Measurements from ENCODE around the gene BMP4.
"Not testable (repeated sequence)": the region's sequence is repeated elsewhere in the genome, so short reads cannot be mapped to it uniquely, and the experiment has no call there.

The BMP4 gene

DNA sequence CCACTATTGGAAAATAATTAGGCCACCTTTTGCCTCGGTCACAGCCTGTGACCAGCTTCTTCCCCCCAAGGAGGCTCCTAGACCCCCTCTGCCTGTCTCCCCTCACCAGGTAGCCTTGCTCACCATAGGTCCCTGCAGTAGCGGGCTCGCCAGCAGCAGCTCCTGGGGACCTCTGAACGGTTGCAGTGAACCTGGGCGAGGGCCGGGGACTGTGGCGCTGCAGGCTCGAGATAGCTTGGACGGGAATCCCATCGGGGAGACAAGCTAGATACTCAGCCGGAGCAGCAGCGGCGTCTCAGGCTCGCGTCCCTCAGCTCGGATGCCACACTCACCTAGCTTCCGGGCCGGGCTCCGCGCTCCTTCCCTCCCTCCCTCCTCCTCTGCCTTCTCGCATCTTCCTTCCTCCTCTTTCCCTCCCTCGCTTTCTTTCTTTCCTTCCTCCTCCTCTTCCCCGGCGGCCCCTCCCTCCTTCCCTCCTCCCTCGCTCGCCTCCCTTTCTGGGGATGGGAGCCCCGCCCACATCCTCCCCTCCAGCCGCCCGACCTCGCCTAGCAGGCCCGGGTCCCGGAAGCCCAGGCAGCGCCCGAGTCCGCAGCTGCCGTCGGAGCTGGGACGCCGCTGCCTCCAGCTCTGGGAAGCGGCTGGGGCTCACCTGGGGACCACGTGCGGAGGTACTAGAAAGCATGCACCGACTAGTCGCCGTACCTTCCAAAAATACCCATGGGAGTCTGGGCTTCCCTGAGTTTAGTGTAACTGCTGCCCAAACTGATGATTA is at the start of gene BMP4:
Gene BMP4, minus strand, starts transcription at position 399 of the 775 bp plus-strand sequence. CDS start 4,603 bp downstream, outside the sequence.
- DNase-seq, result no peak

- DNase-seq, result no peak
These were observed 46.4 kb upstream of the BMP4 start for GRCh38 chr14:54003064-54003463.

- DNase-seq, result no peak
These were observed 46.0 kb upstream of the BMP4 start for GRCh38 chr14:54002653-54003052.

DNA sequence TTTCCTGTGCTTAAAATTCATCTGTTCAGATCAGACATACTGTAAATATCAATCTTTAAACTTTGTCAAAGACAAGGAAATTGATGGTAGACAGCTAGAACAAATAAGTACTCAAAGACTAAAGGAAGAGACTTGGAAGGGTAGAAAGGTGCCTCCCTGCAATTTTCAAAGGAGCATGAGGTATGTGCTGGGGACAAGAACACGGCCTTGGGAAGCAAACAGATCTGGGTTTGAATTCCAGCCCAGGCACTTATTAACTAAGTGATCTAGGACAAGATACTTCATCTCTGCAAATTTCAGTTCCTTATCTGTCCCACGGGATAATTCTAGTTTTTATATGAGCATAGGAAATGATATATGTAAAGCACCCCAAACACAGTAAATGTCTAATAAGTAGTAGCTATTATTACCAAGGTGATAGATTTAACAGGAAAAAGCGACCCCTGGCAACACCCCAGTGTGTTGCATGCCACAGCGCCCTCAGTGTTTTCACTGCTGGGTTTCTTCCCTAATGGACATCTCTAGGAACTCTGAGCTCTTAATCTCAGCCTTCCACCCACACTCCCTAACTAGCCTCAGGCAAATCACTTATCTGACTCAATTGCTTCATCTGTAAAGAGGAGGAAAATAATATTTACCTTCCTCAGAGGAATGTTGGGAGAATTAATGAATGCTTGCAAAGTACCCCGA is 44.7 kb upstream of the BMP4 start:
- DNase-seq, result no peak

- no peak for DNase-seq
These were observed 43.8 kb upstream of the BMP4 start for GRCh38 chr14:54000341-54000811.

DNA sequence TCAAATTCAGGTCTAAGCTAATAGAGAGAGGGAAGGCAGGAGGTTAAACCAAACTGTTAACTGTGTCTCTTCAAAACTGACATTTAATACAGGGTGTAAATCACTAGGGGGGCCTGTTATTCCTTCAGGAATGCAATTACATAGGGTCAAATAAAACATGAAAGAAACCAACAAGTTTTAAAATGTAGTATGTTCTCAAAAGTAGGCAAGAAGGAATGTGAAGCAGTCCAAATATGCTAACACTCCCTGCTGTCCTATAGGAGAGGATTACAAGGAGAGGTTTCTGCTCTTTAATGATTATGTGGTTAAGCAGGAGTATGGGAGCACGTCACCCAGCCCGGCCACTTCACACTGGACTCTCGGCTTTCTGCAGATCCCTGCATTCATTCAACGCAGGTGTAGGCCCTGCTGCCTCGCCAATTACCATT is 42.5 kb upstream of the BMP4 start:
- DNase-seq, result no peak

GRCh38 chr14:53996041-53996440 is 39.4 kb upstream of the BMP4 start:
- no peak for DNase-seq

DNA sequence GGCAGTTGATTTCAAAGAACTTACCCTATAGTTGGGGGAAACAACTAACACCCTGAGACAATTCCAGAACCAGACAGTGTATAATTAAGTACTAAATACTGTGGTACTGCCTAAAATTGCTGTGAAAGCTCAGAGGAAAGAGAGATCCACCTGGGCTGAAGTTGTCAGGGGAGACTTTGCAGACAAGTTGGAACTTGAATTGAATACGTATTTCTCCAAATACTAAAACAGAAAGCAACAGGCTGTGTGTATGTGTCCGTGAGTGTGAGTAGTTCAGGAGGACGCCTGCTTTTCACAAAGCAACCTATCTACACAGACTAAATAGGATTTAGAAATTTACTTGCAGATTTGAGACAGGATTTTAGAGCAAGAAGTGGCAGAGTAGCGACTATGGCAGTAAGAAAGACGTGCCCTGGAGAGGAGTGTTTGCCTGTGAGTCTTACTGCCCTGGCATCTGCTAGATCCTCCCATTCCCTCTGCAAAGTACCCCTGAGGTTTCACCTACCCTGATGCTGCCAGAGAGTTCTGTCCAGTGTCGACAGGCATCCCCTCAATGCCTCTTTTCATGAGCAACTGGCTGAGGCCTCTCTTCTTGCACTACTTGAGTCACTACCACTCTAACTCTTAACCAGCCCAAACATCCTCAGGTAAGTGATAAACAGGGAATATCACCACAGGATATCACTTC is 37.4 kb upstream of the BMP4 start:
- no peak for DNase-seq

GRCh38 chr14:53990978-53991377 is 34.4 kb upstream of the BMP4 start:
- no peak for DNase-seq

DNA sequence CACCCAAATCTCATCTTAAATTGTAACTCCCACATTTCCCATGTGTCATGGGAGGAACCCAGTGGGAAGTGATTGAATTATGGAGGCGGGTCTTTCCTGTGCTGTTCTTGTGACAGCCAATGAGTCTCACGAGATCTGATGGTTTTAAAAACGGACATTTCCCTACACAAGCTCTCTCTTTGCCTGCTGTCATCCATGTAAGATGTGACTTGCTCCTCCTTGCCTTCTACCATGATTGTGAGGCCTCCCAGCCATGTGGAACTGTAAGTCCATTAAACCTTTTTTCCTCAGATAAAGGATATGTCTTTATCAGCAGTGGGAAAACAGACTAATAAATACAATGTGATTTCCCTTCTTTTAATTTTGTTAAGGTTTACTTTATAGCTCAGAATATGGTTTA is 30.1 kb upstream of the BMP4 start:
- DNase-seq, result not testable (repeated sequence)

- not testable (repeated sequence) for DNase-seq
These were observed 28.3 kb upstream of the BMP4 start for GRCh38 chr14:53984958-53985357.

DNA sequence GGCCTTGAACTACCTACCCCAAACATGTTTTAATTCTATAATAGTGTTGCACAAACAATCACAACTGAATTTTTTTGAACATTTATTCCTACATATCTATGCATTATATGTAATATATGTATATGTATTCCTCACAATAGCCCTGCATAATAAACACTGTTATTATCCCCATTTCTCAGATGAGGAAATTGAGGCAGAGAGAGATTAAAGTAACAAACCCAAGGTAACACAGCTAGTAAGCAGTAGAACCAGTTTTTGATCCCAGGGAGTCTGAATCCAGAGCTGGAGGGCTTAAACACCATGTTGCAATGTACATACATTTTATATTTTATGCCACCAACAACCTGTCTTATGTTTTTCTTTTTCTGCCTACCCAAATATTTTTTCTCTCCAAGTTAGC is 26.5 kb upstream of the BMP4 start:
- DNase-seq, result no peak

DNA sequence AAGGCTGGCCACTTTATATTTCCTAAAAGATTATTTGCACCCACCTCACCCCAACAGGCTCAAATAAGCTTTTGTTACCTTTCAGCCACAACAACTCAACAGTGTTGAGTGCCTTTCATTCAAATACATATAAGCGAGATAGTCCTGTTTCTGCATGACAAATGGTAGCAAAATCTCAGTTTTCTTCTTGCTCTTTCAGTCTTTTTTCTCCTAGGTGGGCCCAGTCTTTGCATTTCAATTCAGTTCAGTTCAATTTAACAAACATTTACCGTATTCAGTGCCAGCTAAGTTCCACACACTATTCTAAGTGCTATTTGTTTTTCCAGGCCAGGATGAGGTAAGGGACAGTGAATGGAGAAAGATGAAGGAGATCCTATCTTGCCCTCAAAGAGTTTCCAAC is 25.9 kb upstream of the BMP4 start:
- no peak for DNase-seq

DNA sequence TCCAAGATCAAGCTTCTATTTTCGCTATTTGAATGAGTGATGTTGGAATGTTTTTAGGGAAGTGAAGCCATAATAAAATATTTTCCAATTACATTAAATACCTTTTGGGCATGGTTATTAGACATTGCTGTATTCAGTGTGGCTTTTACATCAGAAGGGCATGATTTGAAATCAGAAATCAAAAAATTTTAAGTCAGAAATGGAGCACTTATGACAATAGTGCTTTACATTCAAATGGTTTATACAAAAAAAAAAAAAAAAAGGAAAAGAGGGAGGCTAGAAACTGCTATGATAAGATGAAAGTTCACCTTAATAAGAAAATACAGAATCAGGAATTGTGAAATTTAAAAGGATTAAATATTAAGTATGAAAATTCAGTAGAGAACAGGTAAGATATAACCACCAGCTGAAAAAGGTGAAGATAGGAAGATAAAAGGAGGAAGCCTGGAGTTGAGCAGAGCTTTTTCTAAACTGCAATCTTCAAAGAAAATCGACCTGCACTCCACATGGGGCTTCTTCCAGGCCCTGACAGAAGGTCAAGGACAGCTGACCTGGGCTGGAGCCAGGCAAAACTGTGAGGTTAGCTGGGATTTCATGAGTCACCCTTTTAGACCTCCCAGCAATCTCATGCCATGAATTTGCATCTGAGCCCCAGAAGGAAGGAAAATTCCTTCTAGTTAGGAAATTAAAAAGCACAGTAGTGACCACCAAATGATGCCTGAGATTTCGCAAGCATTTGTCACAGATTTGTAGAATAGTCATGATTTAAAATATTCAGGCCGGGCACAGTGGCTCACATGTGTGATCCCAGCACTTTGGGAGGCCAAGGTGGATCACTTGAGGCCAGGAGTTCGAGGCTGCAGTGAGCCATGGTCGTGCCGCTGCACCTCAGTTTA is 23.4 kb upstream of the BMP4 start:
- no peak for DNase-seq

- no peak for DNase-seq
These were observed 22.6 kb upstream of the BMP4 start for GRCh38 chr14:53979113-53979681.

DNA sequence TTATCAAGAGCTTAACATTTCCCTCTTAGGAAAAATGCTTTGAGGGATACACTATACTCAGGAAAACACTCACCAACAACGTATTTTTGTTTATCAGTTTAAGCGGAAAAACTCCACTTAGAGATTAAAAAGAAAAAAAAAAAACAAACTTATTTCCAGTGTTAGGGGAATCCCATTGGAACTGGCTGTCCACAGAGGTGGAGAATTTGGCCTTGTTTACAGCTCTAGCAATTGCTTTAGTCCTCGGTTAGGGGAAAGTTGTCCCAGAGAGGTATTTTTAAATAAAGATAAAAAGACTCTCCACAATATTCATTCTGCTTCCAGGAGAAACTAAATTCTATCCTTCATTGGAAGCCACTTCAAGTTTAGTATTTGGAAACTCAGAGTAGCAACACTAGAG is 21.6 kb upstream of the BMP4 start:
- DNase-seq, result no peak

DNA sequence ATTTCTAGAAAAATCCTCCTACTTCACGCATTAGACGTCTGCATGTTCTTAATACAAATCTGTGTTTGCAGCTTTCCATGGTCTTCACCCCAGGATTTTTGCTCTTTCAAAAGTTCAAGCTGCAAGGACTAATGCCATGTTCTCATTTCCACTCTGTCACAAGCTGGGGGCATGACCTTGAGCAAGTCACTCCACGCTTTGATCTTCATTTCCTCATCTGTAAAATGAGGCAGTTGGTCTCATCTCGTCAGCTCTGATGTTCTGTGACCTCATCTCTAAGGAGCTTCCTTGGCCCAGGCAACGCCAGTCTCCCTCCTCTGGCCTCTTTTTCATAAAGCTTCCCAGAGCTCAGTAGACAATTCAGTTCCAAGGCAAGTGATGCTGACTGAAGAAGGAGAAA is 18.8 kb upstream of the BMP4 start:
- no peak for DNase-seq

DNA sequence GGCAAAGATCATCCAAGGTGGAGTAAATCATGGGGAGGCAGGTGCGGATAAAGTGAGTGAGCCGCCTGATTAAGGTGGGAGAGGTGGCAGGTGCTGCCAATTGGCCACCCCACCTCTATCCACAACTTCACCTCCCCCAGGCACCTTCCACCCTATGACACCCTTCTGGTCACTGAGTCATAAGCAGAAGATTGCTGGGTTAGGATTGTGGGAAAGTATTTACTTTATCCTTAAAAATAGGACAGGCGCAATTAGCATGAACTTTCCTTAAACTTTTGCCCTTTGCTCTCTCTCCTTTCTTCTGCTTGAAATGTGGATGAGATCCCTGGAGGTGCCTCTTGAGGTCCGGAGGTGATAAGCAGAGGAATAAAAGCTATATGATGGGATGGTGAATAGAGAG is 14.9 kb upstream of the BMP4 start:
- DNase-seq, result no peak

GRCh38 chr14:53969326-53969725 is 12.7 kb upstream of the BMP4 start:
- DNase-seq, result no peak

DNA sequence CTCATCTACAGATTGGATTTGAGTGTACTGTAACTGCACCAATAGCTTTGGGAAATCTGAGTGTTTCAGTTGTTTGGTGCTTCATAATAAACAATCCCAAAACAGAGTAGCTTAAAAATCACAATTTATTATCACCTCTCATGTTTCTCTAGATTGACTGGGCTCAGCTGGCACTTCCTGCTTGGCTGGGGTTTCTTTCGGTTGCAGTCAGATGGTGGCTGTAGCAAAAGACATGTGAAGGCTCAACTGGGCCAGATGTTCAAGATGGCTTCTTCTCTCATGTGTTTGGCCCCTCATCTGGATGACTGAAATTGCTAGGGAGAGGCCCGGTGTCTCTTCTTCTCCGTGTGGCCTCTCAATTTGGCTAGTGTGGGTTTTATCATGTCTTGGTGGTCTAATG is 12.1 kb upstream of the BMP4 start:
- DNase-seq, result no peak

DNA sequence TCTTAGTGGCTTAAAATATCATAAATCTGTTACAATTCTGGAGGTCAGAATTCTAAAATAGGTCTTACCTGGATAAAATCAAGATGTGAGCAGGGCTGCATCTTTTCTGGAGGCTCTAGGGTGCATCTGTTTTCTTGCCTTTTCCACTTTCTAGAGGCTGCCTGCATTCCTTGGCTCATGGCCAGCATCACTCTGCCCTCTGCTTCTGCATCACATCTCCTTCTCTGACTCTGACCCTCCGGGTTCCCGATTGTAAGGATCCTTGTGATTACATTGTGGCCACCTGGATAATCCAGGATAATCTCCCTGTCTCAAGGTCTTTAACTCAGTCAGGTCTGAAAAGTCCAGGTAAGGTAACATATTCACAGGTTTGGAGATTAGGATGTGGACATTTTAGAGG is 11.0 kb upstream of the BMP4 start:
- no peak for DNase-seq

- no peak for DNase-seq
These were observed 7.6 kb upstream of the BMP4 start for GRCh38 chr14:53964249-53964648.

Data from stimulated activated CD4-positive, alpha-beta T cell treated with anti-CD3 and anti-CD28 coated beads, Interleukin-1b, Interleukin-23, amount 100 ng/mL, for 48 hours (primary cell).